Stimulated activated CD8-positive, alpha-beta memory T cell treated with anti-CD3 and anti-CD28 coated beads, Interleukin-15, amount 100 ng/mL, for 1 hour (primary cell): ENCODE measurements around the gene SNX8.
"Not testable (repeated sequence)": the region's sequence is repeated elsewhere in the genome, so short reads cannot be mapped to it uniquely, and the experiment has no call there.

Experiments
- DNase-seq: peaks from one replicate; pipeline ENCODE4 v3.0.0-alpha.2; 2020; ENCODE audit warnings: low read depth

SNX8 gene

GRCh38 chr7:2290877-2291276, 23.4 kb downstream of the SNX8 start:
- DNase-seq: no peak

- no peak for DNase-seq
Observed at GRCh38 chr7:2289621-2290020, 24.6 kb downstream of the SNX8 start.

GRCh38 chr7:2289111-2289586, 25.1 kb downstream of the SNX8 start:
- no peak for DNase-seq

GRCh38 chr7:2288503-2288902, 25.7 kb downstream of the SNX8 start:
- DNase-seq: no peak

- no peak for DNase-seq
Observed at GRCh38 chr7:2287745-2288144, 26.5 kb downstream of the SNX8 start.

GRCh38 chr7:2283074-2283473, 31.2 kb downstream of the SNX8 start:
- DNase-seq: no peak

- no peak for DNase-seq
Observed at GRCh38 chr7:2282185-2282751, 32.0 kb downstream of the SNX8 start.

- DNase-seq: no peak
Observed at GRCh38 chr7:2281541-2281940, 32.7 kb downstream of the SNX8 start.

GRCh38 chr7:2280424-2280823, 33.8 kb downstream of the SNX8 start:
- DNase-seq: no peak

- no peak for DNase-seq
Observed at GRCh38 chr7:2279896-2280295, 34.3 kb downstream of the SNX8 start.

GRCh38 chr7:2278026-2278425, 36.2 kb downstream of the SNX8 start:
- no peak for DNase-seq

- DNase-seq: no peak
Observed at GRCh38 chr7:2276107-2276506, 38.1 kb downstream of the SNX8 start.

- DNase-seq: no peak
Observed at GRCh38 chr7:2275101-2275500, 39.1 kb downstream of the SNX8 start.

GRCh38 chr7:2274666-2275065, 39.6 kb downstream of the SNX8 start:
- DNase-seq: no peak

GRCh38 chr7:2273866-2274265, 40.4 kb downstream of the SNX8 start:
- DNase-seq: no peak

GRCh38 chr7:2272031-2272430, 42.2 kb downstream of the SNX8 start:
- DNase-seq: no peak

- DNase-seq: no peak
Observed at GRCh38 chr7:2271273-2272026, 42.8 kb downstream of the SNX8 start.

GRCh38 chr7:2270495-2270894, 43.7 kb downstream of the SNX8 start:
- no peak for DNase-seq

GRCh38 chr7:2269991-2270460, 44.2 kb downstream of the SNX8 start:
- DNase-seq: no peak

GRCh38 chr7:2269089-2269990, 44.9 kb downstream of the SNX8 start:
- DNase-seq: not testable (repeated sequence)

- no peak for DNase-seq
Observed at GRCh38 chr7:2266911-2267310, 47.3 kb downstream of the SNX8 start.

- no peak for DNase-seq
Observed at GRCh38 chr7:2264158-2264557, 50.1 kb downstream of the SNX8 start.

GRCh38 chr7:2263176-2263575, 51.1 kb downstream of the SNX8 start:
- no peak for DNase-seq
